ENCODE data around the gene CDH23.

DNA sequence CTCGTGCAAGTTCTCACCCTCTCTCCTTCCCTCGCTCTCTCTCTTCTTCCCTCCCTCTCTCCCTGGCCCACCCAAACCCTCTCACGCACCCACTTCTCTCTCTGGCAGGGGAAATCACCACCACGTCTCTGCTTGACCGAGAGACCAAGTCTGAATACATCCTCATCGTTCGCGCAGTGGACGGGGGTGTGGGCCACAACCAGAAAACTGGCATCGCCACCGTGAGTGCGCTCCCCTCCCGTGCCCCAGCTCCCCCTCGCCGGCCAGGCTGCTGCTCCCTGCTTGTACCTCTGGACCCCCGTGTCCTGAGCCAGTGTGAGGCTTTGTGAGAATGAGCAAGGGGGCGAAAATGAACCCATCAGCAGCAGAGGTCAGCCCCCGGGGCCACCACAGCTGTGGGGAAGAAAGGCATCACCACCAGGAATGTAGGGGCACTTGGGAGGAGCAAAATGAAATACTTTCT is 297.4 kb downstream of the CDH23 start:
- TF ChIP-seq, protein P1, sequence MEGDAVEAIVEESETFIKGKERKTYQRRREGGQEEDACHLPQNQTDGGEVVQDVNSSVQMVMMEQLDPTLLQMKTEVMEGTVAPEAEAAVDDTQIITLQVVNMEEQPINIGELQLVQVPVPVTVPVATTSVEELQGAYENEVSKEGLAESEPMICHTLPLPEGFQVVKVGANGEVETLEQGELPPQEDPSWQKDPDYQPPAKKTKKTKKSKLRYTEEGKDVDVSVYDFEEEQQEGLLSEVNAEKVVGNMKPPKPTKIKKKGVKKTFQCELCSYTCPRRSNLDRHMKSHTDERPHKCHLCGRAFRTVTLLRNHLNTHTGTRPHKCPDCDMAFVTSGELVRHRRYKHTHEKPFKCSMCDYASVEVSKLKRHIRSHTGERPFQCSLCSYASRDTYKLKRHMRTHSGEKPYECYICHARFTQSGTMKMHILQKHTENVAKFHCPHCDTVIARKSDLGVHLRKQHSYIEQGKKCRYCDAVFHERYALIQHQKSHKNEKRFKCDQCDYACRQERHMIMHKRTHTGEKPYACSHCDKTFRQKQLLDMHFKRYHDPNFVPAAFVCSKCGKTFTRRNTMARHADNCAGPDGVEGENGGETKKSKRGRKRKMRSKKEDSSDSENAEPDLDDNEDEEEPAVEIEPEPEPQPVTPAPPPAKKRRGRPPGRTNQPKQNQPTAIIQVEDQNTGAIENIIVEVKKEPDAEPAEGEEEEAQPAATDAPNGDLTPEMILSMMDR (IDR thresholded peaks at IDR 0.05), result no peak
- TF ChIP-seq POLR2A (IDR thresholded peaks at IDR 0.05), result no peak
